Common myeloid progenitor, CD34-positive (primary cell): Measurements from ENCODE around the gene SPRED3.
A peak's percentile ranks its signal among the peaks of the same experiment; 100 is the strongest.
"Not testable (repeated sequence)": the region's sequence is repeated elsewhere in the genome, so short reads cannot be mapped to it uniquely, and the experiment has no call there.

Source experiments
- CTCF ChIA-PET: fragments of 350-600 bp; sonication (Branson Sonifier 250); formaldehyde crosslinking; loops from one replicate; lab custom pipeline; 2021; ENCODE audit warnings: antibody characterized with exemption; lab: Charles Lee
- POLR2A ChIA-PET: fragments of 350-600 bp; sonication (Branson Sonifier 250); formaldehyde crosslinking; loops from one replicate; lab custom pipeline; 2021; ENCODE audit warnings: antibody characterized with exemption; lab: Charles Lee
- DNase-seq, 3 donors: peaks; one replicate each; pipeline versions ENCODE4 v3.0.0 to v3.0.0-alpha.2; 2013
- H3K27ac ChIP-seq, 2 experiments: 1 replicate in 1 of 2; 2 replicates in 1 of 2; pipeline ENCODE4 v1.7.0; 2013; ENCODE audit warnings: inconsistent platforms in 2 of 2, low read length in 2 of 2, mild to moderate bottlenecking in 2 of 2, low read depth in 1 of 2, moderate library complexity in 1 of 2; ENCODE audit not compliant: severe bottlenecking in 2 of 2, insufficient read depth in 1 of 2, poor library complexity in 1 of 2
- H3K27me3 ChIP-seq, 5 experiments: replicated peaks in 2 of 5; 1 replicate in 3 of 5; 2 replicates in 2 of 5; pipeline versions ENCODE4 v1.6.1 to v1.7.0; 2013; ENCODE audit warnings: low read length in 4 of 5, mild to moderate bottlenecking in 2 of 5, moderate library complexity in 2 of 5, inconsistent platforms in 1 of 5; ENCODE audit not compliant: insufficient read depth in 5 of 5, control insufficient read depth in 4 of 5
- H3K36me3 ChIP-seq, 4 experiments: 1 replicate in 2 of 4; 2 replicates in 2 of 4; pipeline versions ENCODE4 v1.6.1 to v1.7.0; 2013; ENCODE audit warnings: low read length in 3 of 4, control low read depth in 1 of 4, mild to moderate bottlenecking in 1 of 4; ENCODE audit not compliant: control insufficient read depth in 4 of 4, insufficient read depth in 4 of 4
- H3K4me1 ChIP-seq, 4 experiments: 1 replicate in 3 of 4; 2 replicates in 1 of 4; pipeline versions ENCODE4 v1.6.1 to v1.7.1; 2013; ENCODE audit warnings: low read length in 3 of 4, mild to moderate bottlenecking in 3 of 4, control low read depth in 1 of 4, inconsistent platforms in 1 of 4, moderate library complexity in 1 of 4; ENCODE audit not compliant: control insufficient read depth in 4 of 4, insufficient read depth in 4 of 4; ENCODE audit errors: control extremely low read depth in 1 of 4
- H3K4me3 ChIP-seq, 7 experiments: 1 replicate in 4 of 7; 2 replicates in 3 of 7; pipeline versions ENCODE4 v1.5.1 to v1.7.0; 2013; ENCODE audit warnings: mild to moderate bottlenecking in 7 of 7, low read length in 6 of 7, moderate library complexity in 6 of 7, inconsistent platforms in 2 of 7, low read depth in 2 of 7, control low read depth in 1 of 7; ENCODE audit not compliant: insufficient read depth in 4 of 7, control insufficient read depth in 1 of 7; ENCODE audit errors: extremely low read depth in 1 of 7
- H3K9me3 ChIP-seq, 5 experiments: 1 replicate in 4 of 5; 2 replicates in 1 of 5; pipeline versions ENCODE4 v1.6.1 to v1.7.1; 2013; ENCODE audit warnings: low read length in 4 of 5, mild to moderate bottlenecking in 2 of 5, inconsistent platforms in 1 of 5, low read depth in 1 of 5, moderate library complexity in 1 of 5; ENCODE audit not compliant: control insufficient read depth in 4 of 5, insufficient read depth in 2 of 5; ENCODE audit errors: control extremely low read depth in 1 of 5
- WGBS: methylation state at CpG from one replicate; pipeline ENCODE4 v1.1.5; 2013; ENCODE audit not compliant: insufficient coverage; 5-methylcytosine and 5-hydroxymethylcytosine counted together

The SPRED3 gene

GRCh38 chr19:38427035-38427677 lies 38.7 kb downstream of the SPRED3 start:
- H3K27ac ChIP-seq, DNase-seq, H3K4me3 ChIP-seq, H3K9me3 ChIP-seq, POLR2A ChIA-PET, H3K27me3 ChIP-seq, H3K36me3 ChIP-seq: not testable (repeated sequence)
- WGBS = 92% methylated on average over 4 of the region's 17 CpGs
- CTCF ChIA-PET = interaction anchor here (0.7 to 3.6 kb wide), 2 partner anchors 23 to 928 kb away, joined by 3 to 15 read pairs; no protein-coding TSS in a partner anchor
- H3K4me1 ChIP-seq = peaks cover 3 to 44% (median 18%) of the 10 kb centered on the region in 4 experiments

- peak in 1 of 3 donors; percentile 21 for DNase-seq
- POLR2A ChIA-PET = no interaction called here
- H3K27ac ChIP-seq = no peak overlapping the region
- 77% methylated on average over 11 of the region's 14 CpGs for WGBS
- CTCF ChIA-PET = interaction anchor here (1.4 kb wide), 1 partner anchor 26 kb away, joined by 7 read pairs; the partner anchor contains the start of gene FAM98C
- H3K9me3 ChIP-seq = no peaks in the 10 kb centered on the region
- peaks cover 0 to 9% (median 1%) of the 10 kb centered on the region in 5 experiments for H3K27me3 ChIP-seq
- no peak overlapping the region for H3K4me3 ChIP-seq
- H3K4me1 ChIP-seq = peaks cover 3 to 52% (median 23%) of the 10 kb centered on the region in 4 experiments
- H3K36me3 ChIP-seq = no peaks in the 10 kb centered on the region
Measured at GRCh38 chr19:38429055-38429810, 40.7 kb downstream of the SPRED3 start.

- ChIA-PET POLR2A (no interaction called here), CTCF (no interaction called here)
- H3K27ac ChIP-seq = no peak overlapping the region
- no peaks in the 10 kb centered on the region for H3K36me3 ChIP-seq
- peaks cover 0 to 14% (median 3%) of the 10 kb centered on the region in 5 experiments for H3K27me3 ChIP-seq
- H3K4me3 ChIP-seq = no peak overlapping the region
- no peaks in the 10 kb centered on the region for H3K9me3 ChIP-seq
- DNase-seq = no peak
- peaks cover 3 to 52% (median 23%) of the 10 kb centered on the region in 4 experiments for H3K4me1 ChIP-seq
- whole genome bisulfite sequencing = no CpG with 5 or more reads among the region's 2 CpGs
Measured at GRCh38 chr19:38429811-38430156, 41.3 kb downstream of the SPRED3 start.

- Histone ChIP-seq H3K4me1 (peaks cover 3 to 45% (median 15%) of the 10 kb centered on the region in 4 experiments), H3K27ac (no peak overlapping the region), H3K36me3 (no peaks in the 10 kb centered on the region), H3K27me3 (peaks cover 0 to 16% (median 3%) of the 10 kb centered on the region in 5 experiments), H3K9me3 (no peaks in the 10 kb centered on the region), H3K4me3 (no peak overlapping the region)
- CTCF ChIA-PET = interaction anchor here (1.3 to 2.3 kb wide), 2 partner anchors 9 to 28 kb away, joined by 4 to 5 read pairs; partner anchors contain the start of gene FAM98C
- POLR2A ChIA-PET = no interaction called here
- WGBS = 95% methylated on average over 4 of the region's 7 CpGs
- DNase-seq = no peak
Measured at GRCh38 chr19:38430931-38431330, 42.4 kb downstream of the SPRED3 start.

- CTCF ChIA-PET = no interaction called here
- peaks cover 3 to 30% (median 8%) of the 10 kb centered on the region in 4 experiments for H3K4me1 ChIP-seq
- H3K4me3 ChIP-seq = peak within 1 kb of the TSS in 2 of 7 experiments; percentile 11 to 19
- 27% methylated on average over 14 of the region's 20 CpGs for WGBS
- peak; percentile 43 to 72 (median 68) for DNase-seq
- H3K36me3 ChIP-seq = no peaks in the 10 kb centered on the region
- no peaks in the 10 kb centered on the region for H3K9me3 ChIP-seq
- H3K27me3 ChIP-seq = peaks cover 0 to 16% (median 3%) of the 10 kb centered on the region in 5 experiments
- POLR2A ChIA-PET = no interaction called here
- H3K27ac ChIP-seq = no peak within 1 kb of the TSS
Measured at GRCh38 chr19:38433268-38433733, 44.8 kb downstream of the SPRED3 start, which contains the start of gene RYR1. Gene RYR1, plus strand, starts transcription at chr19:38433691. Its CDS starts 139 bp downstream, at chr19:38433830.

- no peak overlapping the region for H3K27ac ChIP-seq
- POLR2A ChIA-PET = interaction anchor here (0.5 kb wide), 1 partner anchor 429 kb away, joined by 3 read pairs; no protein-coding TSS in a partner anchor
Measured at GRCh38 chr19:38434549-38435051, 46.1 kb downstream of the SPRED3 start.

More at GRCh38 chr19:38434549-38435051, 46.1 kb downstream of the SPRED3 start:
- H3K4me3 ChIP-seq = no peak overlapping the region
- H3K4me1 ChIP-seq = peaks cover under 1 to 20% (median 5%) of the 10 kb centered on the region in 4 experiments
- 44% methylated on average over 9 of the region's 13 CpGs for WGBS
- H3K9me3 ChIP-seq = no peaks in the 10 kb centered on the region
- no peaks in the 10 kb centered on the region for H3K36me3 ChIP-seq
- H3K27me3 ChIP-seq = peaks cover 0 to 16% (median 3%) of the 10 kb centered on the region in 5 experiments
- no peak for DNase-seq
- CTCF ChIA-PET = interaction anchor here (0.9 to 1.3 kb wide), 2 partner anchors 9 to 19 kb away, joined by 3 to 5 read pairs; partner anchors contain the start of gene RASGRP4
